KOPT-K1 (cell line): ENCODE results near the gene USP31.

Source experiments
- H3K27ac ChIP-seq: fragments of 200-600 bp; sonication (generic); 2 replicates; pipeline ENCODE4 v1.5.1; 2016; ENCODE audit warnings: antibody characterized with exemption, mild to moderate bottlenecking, low read depth, low read length; ENCODE audit not compliant: poor library complexity, severe bottlenecking
- H3K36me3 ChIP-seq: fragments of 200-600 bp; sonication (generic); 2 replicates; pipeline ENCODE4 v1.5.1; 2017; ENCODE audit warnings: antibody characterized with exemption, mild to moderate bottlenecking, low read length, moderate library complexity; ENCODE audit not compliant: insufficient read depth
- H3K9me3 ChIP-seq: fragments of 200-600 bp; sonication (generic); 2 replicates; pipeline ENCODE4 v1.5.1; 2017; ENCODE audit warnings: antibody characterized with exemption, low read length, mild to moderate bottlenecking; ENCODE audit not compliant: insufficient read depth, poor library complexity, severe bottlenecking

Gene USP31

GRCh38 chr16:23149267-23149992 is at the start of gene USP31:
TSS of gene USP31 (minus strand) at chr16:23149452. CDS start at chr16:23149270, 182 bp downstream.
- Histone ChIP-seq H3K36me3 (no peaks in the 10 kb centered on the region), H3K27ac (peak within 1 kb of the TSS; percentile 33), H3K9me3 (no peaks in the 10 kb centered on the region)

DNA sequence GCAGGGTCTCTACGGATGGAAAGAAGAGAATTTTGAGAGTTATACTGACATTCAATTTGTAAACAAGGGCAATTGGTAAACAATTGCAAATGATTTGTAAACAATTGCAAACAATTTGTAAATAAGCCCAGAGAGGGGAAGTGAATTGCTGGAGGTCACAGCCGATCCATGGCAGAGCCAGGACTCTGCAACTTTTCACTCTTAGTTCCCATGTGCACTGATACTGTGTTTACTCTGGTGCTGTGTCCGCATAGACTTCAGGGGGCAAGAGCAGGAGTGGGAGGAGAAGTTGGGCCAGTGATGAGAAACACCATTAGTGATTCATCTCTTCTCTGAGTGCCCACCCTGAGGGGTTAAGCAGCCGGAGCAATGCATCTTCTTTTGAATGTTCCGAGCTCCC is 47.3 kb upstream of the USP31 start:
- Histone ChIP-seq H3K27ac (no peak overlapping the region), H3K36me3 (no peaks in the 10 kb centered on the region), H3K9me3 (no peaks in the 10 kb centered on the region)

- no peak overlapping the region for H3K27ac ChIP-seq
- H3K36me3 ChIP-seq = no peaks in the 10 kb centered on the region
- no peaks in the 10 kb centered on the region for H3K9me3 ChIP-seq
These were observed 46.2 kb upstream of the USP31 start for GRCh38 chr16:23195366-23195978.

DNA sequence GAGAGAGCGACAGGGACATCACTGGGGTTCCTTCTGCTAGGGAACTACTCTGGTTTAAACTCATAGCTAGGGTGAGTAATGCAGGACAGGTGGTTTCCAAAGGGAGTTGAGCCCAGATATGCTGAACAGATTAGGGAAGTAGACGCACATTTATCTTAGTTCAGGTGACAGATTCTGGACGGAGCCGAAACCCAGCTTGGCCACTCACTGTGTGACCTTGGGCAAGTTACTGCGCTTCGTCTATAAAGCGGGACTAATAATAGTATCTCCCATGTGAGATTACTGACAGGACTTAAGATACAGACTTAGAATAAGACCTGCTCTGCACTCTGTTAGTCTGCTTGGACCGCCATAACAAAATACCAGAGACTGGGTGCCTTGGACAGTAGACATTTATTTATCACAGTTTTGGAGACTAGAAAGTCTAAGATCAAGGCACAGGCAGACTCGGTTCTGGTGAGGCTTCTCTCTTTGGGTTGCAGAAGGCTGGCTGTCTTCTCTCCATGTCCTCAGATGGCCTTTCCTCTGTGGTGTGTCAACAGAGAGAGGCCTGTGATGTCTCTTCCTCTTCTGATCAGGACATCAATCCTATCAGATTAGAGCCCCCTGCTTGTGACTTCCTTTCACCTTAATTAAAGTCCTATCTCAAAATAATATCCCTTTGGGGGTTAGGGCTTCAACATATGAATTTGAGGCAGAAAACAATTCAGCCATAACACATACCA is 45.4 kb upstream of the USP31 start:
- Histone ChIP-seq H3K36me3 (no peaks in the 10 kb centered on the region), H3K27ac (no peak overlapping the region), H3K9me3 (no peaks in the 10 kb centered on the region)

DNA sequence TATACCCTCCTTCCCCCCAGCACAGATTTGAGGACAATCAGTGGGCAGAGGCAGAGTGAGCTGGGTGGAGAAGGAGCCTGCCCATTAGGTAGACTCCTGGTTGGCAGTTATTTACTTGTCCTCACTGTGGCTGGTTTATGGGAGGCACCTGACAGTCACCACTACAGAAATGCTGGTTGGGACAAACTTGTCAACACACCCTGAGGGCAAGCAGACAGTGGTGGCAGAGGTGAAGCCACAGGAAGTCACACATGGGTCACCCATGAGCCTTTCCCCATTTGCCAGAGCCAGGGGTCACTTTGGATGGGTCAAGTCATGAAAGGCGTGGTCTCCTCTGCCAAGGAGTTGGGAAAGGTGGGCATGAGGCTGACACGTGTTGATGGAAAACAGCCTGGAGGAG is 39.7 kb upstream of the USP31 start:
- Histone ChIP-seq H3K27ac (no peak overlapping the region), H3K9me3 (no peaks in the 10 kb centered on the region), H3K36me3 (no peaks in the 10 kb centered on the region)

GRCh38 chr16:23187341-23187740 is 38.1 kb upstream of the USP31 start:
- Histone ChIP-seq H3K9me3 (no peaks in the 10 kb centered on the region), H3K36me3 (no peaks in the 10 kb centered on the region), H3K27ac (no peak overlapping the region)

GRCh38 chr16:23186171-23186570 is 36.9 kb upstream of the USP31 start:
- no peaks in the 10 kb centered on the region for H3K9me3 ChIP-seq
- no peaks in the 10 kb centered on the region for H3K36me3 ChIP-seq

DNA sequence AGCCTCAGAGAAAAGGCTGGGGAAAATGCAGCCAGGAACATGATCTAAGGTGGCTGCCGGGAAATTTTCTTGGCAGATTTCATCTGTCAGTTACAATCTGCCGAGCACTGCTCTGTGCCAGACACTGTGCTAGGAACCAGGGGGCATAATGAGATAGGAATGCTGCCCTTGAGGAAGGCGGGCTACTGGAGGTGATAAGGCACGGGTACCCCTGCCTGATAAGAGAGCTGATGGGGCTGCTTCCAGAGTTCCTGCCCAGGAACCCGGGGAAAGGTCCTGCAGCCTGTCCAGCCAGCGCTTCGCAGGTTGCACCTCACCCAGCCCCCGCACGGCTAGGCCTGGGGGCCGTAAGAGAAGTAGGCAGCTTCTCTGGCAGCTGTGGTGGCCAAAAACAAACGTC is 36.4 kb upstream of the USP31 start:
- H3K9me3 ChIP-seq = no peaks in the 10 kb centered on the region
- H3K36me3 ChIP-seq = no peaks in the 10 kb centered on the region
- H3K27ac ChIP-seq = no peak overlapping the region

More at GRCh38 chr16:23186171-23186570, 36.9 kb upstream of the USP31 start:
- H3K27ac ChIP-seq = no peak overlapping the region

- Histone ChIP-seq H3K27ac (no peak overlapping the region), H3K9me3 (no peaks in the 10 kb centered on the region)
These were observed 34.3 kb upstream of the USP31 start for GRCh38 chr16:23183543-23183862.

GRCh38 chr16:23182679-23183542 is 33.7 kb upstream of the USP31 start, which contains the start of gene SCNN1G:
TSS of gene SCNN1G (plus strand) at chr16:23182745. CDS start at chr16:23186272, 3,527 bp downstream.
- H3K9me3 ChIP-seq = no peaks in the 10 kb centered on the region
- H3K27ac ChIP-seq = no peak within 1 kb of the TSS
- H3K36me3 ChIP-seq = no peaks in the 10 kb centered on the region

More at GRCh38 chr16:23183543-23183862, 34.3 kb upstream of the USP31 start:
- no peaks in the 10 kb centered on the region for H3K36me3 ChIP-seq

- Histone ChIP-seq H3K9me3 (no peaks in the 10 kb centered on the region), H3K27ac (no peak overlapping the region), H3K36me3 (no peaks in the 10 kb centered on the region)
These were observed 33.0 kb upstream of the USP31 start for GRCh38 chr16:23182206-23182678.

DNA sequence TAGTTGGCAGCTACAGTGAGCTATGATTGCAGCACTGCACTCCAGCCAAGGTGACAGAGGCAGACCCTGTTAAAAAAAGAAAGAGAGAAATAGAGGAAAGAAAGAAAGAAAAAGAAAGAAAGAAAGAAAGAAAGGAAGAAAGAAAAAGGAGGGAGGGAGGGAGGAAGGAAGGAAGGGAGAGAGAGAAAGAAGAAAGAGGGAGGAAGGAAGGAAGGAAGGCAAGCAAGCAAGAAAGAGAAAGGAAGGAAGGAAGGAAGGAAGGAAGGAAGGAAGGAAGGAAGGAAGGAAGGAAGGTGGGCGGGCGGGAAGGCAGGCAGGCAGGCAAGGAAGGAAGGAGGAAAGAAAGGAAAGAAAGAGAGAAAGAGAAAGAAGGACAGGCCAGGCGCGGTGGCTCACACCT is 32.3 kb upstream of the USP31 start:
- H3K36me3 ChIP-seq = no peaks in the 10 kb centered on the region
- H3K27ac ChIP-seq = no peak overlapping the region
- no peaks in the 10 kb centered on the region for H3K9me3 ChIP-seq

DNA sequence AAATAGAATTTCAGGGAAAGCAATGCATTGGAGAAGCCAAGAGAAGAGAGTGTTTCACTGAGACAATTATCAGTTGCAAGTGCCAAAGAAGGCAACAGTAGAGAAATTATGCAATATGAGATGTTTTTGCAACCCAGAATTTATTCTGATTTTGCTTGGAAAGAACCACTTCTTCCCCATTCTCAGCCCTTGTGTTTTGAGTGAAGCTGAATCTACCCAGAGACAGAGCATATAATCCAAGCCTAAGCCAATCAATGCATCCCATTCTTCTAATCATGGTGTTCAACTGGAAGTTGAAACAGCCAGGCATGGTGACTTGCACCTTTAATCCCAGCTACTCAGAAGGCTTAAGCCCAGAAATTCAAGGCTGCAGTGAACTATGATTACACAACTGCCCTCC is 26.4 kb upstream of the USP31 start:
- Histone ChIP-seq H3K27ac (no peak overlapping the region), H3K9me3 (no peaks in the 10 kb centered on the region), H3K36me3 (no peaks in the 10 kb centered on the region)

DNA sequence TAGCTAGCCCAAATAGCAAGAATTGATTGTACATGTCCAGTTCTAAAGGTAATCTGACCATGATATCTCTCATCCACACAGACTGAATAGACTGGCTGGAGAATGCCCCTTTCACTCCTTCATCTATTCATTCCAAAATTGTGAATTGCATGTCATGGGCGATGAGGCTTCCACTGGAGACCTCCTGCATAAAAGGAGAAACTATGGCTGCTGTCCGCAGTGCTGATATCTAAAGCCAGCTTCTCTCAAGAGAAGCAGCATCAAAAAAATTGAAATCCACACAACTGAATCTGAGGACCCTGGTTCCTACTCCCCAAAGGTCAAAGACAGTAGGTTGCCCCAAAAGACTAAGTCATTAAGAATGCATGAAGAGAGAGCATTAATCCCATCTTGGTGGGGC is 25.4 kb upstream of the USP31 start:
- H3K36me3 ChIP-seq = no peaks in the 10 kb centered on the region
- no peaks in the 10 kb centered on the region for H3K9me3 ChIP-seq
- no peak overlapping the region for H3K27ac ChIP-seq

DNA sequence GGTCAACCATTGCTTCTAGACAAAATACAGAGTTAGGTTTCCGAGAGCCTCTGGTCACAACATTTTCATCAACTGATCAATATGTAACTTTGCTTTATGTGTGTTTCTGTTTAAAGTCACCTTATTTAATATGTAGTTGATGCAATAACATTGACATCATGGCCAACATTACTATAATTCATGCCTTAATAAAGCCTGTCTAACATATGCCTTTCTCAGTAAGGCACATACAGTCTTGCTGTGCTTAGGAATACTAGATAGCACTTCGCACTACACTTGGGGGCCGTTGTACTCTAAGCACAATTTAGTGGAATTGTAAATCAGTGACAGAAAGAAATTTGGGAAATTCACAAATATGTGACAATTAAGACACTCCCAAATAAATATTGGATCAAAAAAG is 23.7 kb upstream of the USP31 start:
- Histone ChIP-seq H3K36me3 (no peaks in the 10 kb centered on the region), H3K27ac (no peak overlapping the region), H3K9me3 (no peaks in the 10 kb centered on the region)
